SKM-1 (cell line): ENCODE data around the gene PRR27.
"Not testable (repeated sequence)": the region's sequence is repeated elsewhere in the genome, so short reads cannot be mapped to it uniquely, and the experiment has no call there.

ENCODE experiments used
- DNase-seq: peaks from one replicate; lab custom pipeline; 2025; ENCODE audit not compliant: unreplicated experiment; lab: John Stamatoyannopoulos, UW

PRR27 gene

DNA sequence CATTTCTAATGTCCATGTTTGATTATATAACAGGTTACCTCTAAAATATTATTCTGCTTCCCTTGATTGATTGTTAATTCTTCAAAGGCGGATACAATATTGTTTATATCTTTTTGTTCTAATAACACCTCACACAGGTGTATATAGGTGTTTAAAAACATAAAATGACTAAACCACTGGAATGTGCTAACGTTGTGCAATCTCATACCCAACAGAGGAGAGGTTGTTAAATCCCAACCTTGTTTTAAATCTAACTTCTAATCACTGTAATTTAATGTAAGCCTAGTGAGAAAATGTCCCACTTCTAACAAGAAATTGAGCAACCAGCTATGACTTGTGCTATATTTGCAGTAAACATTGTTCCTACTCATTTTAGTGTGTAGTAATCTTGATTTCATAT is 42.8 kb downstream of the PRR27 start:
- no peak for DNase-seq

DNA sequence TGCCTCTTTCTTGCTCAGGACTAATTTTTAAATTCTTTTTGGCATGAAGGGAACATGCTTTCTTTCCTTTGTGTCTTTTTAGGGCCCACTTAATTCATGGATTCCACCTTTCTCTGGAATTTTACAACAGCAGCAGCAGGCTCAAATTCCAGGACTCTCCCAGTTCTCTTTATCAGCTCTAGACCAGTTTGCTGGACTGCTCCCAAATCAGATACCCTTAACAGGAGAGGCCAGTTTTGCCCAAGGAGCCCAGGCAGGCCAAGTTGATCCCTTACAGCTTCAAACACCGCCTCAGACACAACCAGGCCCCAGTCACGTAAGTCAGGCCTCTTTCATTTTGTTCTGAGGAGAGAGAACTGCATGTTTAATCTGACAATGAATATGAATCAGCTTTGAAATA is 43.8 kb downstream of the PRR27 start:
- no peak for DNase-seq

DNA sequence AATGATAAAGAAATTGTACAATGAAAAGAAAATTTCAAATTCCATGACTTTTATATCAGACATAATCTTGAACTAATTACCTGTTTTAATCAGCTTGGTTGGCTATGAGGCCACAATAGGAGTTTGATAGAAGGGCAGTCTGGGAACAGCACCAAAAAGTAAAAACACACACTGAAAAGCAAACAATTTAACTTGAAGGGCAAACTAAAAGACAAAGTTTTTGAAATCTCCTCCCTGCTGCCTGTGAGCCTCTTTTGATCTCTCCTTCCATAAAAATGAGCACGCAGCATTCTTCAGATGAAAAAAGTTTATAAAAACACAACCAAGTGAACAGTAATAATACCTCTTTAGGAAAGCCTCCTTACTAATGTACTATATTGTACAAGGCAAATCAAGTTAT is 49.6 kb downstream of the PRR27 start:
- no peak for DNase-seq

DNA sequence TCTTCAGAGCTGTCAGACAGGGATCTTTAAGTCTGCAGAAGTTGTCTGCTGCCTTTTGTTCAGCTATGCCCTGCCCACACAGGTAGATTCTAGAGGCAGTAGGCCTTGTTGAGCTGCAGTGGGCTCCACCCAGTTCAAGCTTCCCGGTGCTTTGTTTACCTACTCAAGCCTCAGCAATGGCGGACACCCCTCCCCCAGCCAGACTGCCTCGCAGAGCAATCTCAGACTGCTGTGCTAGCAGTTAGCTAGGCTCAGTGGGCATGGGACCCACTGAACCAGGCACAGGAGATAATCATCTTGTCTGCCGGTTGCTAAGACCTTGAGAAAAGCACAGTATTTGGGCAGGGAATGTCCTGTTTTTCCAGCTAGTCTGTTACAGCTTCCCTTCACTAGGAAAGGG is 58.7 kb downstream of the PRR27 start:
- DNase-seq: not testable (repeated sequence)
